ENCODE measurements around the gene MYO7A.

GRCh38 chr11:77178150-77178549, 50.1 kb downstream of the MYO7A start:
- TF ChIP-seq CTCF (IDR thresholded peaks at IDR 0.05) (no peak), EZH2phosphoT487 (IDR thresholded peaks at IDR 0.05) (no peak)
